H1 (cell line): ENCODE measurements around the gene DAPK1.

Experiments used
- BRCA1 ChIP-seq: IDR thresholded peaks from 2 replicates; pipeline ENCODE4 v1.6.1; 2012; ENCODE audit warnings: low read depth, low read length, improper control_type of control experiment
- CBX8 ChIP-seq: fragments of 300-800, 300-1000 bp; sonication (generic); IDR thresholded peaks from 2 replicates; pipeline ENCODE4 v1.7.1; 2016; ENCODE audit warnings: low read depth, low read length, borderline replicate concordance
- CHD2 ChIP-seq: IDR thresholded peaks from 2 replicates; pipeline ENCODE4 v1.6.1; 2012; ENCODE audit warnings: low read length, improper control_type of control experiment
- CTCF ChIP-seq, 3 experiments: IDR thresholded peaks; 1 replicate in 2 of 3; 2 replicates in 1 of 3; pipeline versions ENCODE4 v1.5.1 to v1.6.1; 2011; ENCODE audit warnings: low read length in 3 of 3, mild to moderate bottlenecking in 3 of 3, inconsistent platforms in 2 of 3, low read depth in 1 of 3, moderate library complexity in 1 of 3; ENCODE audit not compliant: insufficient read depth in 1 of 3; ENCODE audit errors: control extremely low read depth in 1 of 3
- EZH2 ChIP-seq: fragments of 200-600 bp; sonication (generic); IDR thresholded peaks from 2 replicates; pipeline ENCODE4 v1.7.1; 2012; ENCODE audit warnings: low read depth, mild to moderate bottlenecking, moderate library complexity, low read length, inconsistent platforms; ENCODE audit not compliant: severe bottlenecking
- GABPA ChIP-seq: IDR thresholded peaks from 2 replicates; pipeline ENCODE4 v1.6.1; 2011; ENCODE audit warnings: mild to moderate bottlenecking, low read length, moderate library complexity, borderline replicate concordance; ENCODE audit not compliant: insufficient read depth
- JUN ChIP-seq: IDR thresholded peaks from 2 replicates; pipeline ENCODE4 v1.6.1; 2011; ENCODE audit warnings: low read depth, mild to moderate bottlenecking, improper control_type of control experiment, low read length
- KDM5A ChIP-seq: fragments of 200-600 bp; IDR thresholded peaks from 2 replicates; pipeline ENCODE4 v1.7.1; 2012; ENCODE audit warnings: mild to moderate bottlenecking, low read length, inconsistent platforms, mixed read lengths
- MAX ChIP-seq: IDR thresholded peaks from 2 replicates; pipeline ENCODE4 v1.6.1; 2012; ENCODE audit warnings: inconsistent platforms
- POLR2A ChIP-seq, 2 experiments: IDR thresholded peaks; 1 replicate in 1 of 2; 2 replicates in 1 of 2; pipeline ENCODE4 v1.6.1; 2011; ENCODE audit warnings: low read depth in 2 of 2, low read length in 2 of 2, mild to moderate bottlenecking in 2 of 2; ENCODE audit errors: control extremely low read depth in 1 of 2
- POLR2AphosphoS5 ChIP-seq: IDR thresholded peaks from 2 replicates; pipeline ENCODE4 v1.6.1; 2011; ENCODE audit warnings: low read depth, low read length
- RFX5 ChIP-seq: IDR thresholded peaks from 2 replicates; pipeline ENCODE4 v1.6.1; 2011; ENCODE audit warnings: low read depth, low read length, improper control_type of control experiment, borderline replicate concordance
- USF2 ChIP-seq: IDR thresholded peaks from 2 replicates; pipeline ENCODE4 v1.6.1; 2011; ENCODE audit warnings: low read length, improper control_type of control experiment

GRCh38 chr9:87549791-87550190 is 52.1 kb downstream of the DAPK1 start:
- no peak for TF ChIP-seq RFX5
- TF ChIP-seq POLR2A (IDR thresholded peaks at IDR 0.05; ENCODE audit: control extremely low read depth in 1 of 2, low read depth in 2 of 2, low read length in 2 of 2) = no peak
- no peak for TF ChIP-seq MAX
- no peak for TF ChIP-seq CTCF (IDR thresholded peaks at IDR 0.05; ENCODE audit: control extremely low read depth in 1 of 3, insufficient read depth in 1 of 3, low read depth in 1 of 3, low read length in 3 of 3)
- TF ChIP-seq CHD2 = no peak
- no peak for TF ChIP-seq KDM5A
- no peak for TF ChIP-seq EZH2
- no peak for TF ChIP-seq JUN
- TF ChIP-seq GABPA = no peak
- no peak for TF ChIP-seq BRCA1
- TF ChIP-seq POLR2AphosphoS5 = no peak
- TF ChIP-seq CBX8 = no peak
- no peak for TF ChIP-seq USF2
